ENCODE data around the gene KCNQ2. TPM values are rescaled to one million over a fixed set of nuclear protein-coding genes. Genes with fewer than 3 reads are reported as not detected.

Gene KCNQ2
- total RNA-seq, 1 donor from 2014 or later, result 11.5 TPM

- DNase-seq (ENCODE audit: low read depth) (no peak), FAIRE-seq (no peak)
- H3K36me3 ChIP-seq (ENCODE audit: insufficient read depth, low read length), result no peaks in the 10 kb centered on the region
- H3K4me1 ChIP-seq (ENCODE audit: insufficient read depth, low read length), result no peaks in the 10 kb centered on the region
- peaks cover 5% of the 10 kb centered on the region for H3K27me3 Mint-ChIP-seq (ENCODE audit: low read depth, unreplicated experiment)
- no peak overlapping the region for H3K27ac Mint-ChIP-seq (ENCODE audit: unreplicated experiment)
- peak overlapping the region; percentile 52 for H2AFZ ChIP-seq (ENCODE audit: low read depth, low read length)
- H3K9me3 Mint-ChIP-seq (ENCODE audit: unreplicated experiment), result peaks cover 2% of the 10 kb centered on the region
- no peaks in the 10 kb centered on the region for H3K36me3 Mint-ChIP-seq (ENCODE audit: low read depth, unreplicated experiment)
- H3K4me3 Mint-ChIP-seq (ENCODE audit: unreplicated experiment), result no peak overlapping the region
- TF ChIP-seq, protein P1, sequence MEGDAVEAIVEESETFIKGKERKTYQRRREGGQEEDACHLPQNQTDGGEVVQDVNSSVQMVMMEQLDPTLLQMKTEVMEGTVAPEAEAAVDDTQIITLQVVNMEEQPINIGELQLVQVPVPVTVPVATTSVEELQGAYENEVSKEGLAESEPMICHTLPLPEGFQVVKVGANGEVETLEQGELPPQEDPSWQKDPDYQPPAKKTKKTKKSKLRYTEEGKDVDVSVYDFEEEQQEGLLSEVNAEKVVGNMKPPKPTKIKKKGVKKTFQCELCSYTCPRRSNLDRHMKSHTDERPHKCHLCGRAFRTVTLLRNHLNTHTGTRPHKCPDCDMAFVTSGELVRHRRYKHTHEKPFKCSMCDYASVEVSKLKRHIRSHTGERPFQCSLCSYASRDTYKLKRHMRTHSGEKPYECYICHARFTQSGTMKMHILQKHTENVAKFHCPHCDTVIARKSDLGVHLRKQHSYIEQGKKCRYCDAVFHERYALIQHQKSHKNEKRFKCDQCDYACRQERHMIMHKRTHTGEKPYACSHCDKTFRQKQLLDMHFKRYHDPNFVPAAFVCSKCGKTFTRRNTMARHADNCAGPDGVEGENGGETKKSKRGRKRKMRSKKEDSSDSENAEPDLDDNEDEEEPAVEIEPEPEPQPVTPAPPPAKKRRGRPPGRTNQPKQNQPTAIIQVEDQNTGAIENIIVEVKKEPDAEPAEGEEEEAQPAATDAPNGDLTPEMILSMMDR (IDR thresholded peaks at IDR 0.05; ENCODE audit: insufficient read depth, low read depth, low read length), result no peak
- no peak for TF ChIP-seq EZH2 (IDR thresholded peaks at IDR 0.05; ENCODE audit: insufficient read depth, low read length)
- peak overlapping the region; percentile 71 for H3K4me2 ChIP-seq (ENCODE audit: low read length)
- H3K9ac ChIP-seq (ENCODE audit: low read length), result no peak overlapping the region
- no peaks in the 10 kb centered on the region for H3K4me1 Mint-ChIP-seq (ENCODE audit: low read depth, unreplicated experiment)
- H3K27me3 ChIP-seq (ENCODE audit: insufficient read depth, low read length), result peaks cover 2% of the 10 kb centered on the region
- H4K20me1 ChIP-seq (ENCODE audit: insufficient read depth, low read length), result no peaks in the 10 kb centered on the region
- no peak overlapping the region for H3K4me3 ChIP-seq (ENCODE audit: insufficient read depth, low read depth, low read length)
- H3K9me3 ChIP-seq (ENCODE audit: insufficient read depth, low read depth, low read length), result no peaks in the 10 kb centered on the region
- no peak overlapping the region for H3K27ac ChIP-seq (ENCODE audit: low read depth, low read length)
- H3K79me2 ChIP-seq (ENCODE audit: insufficient read depth, low read length), result no peaks in the 10 kb centered on the region
Measured at GRCh38 chr20:63496596-63497120, 24.2 kb upstream of the KCNQ2 start.

- Histone ChIP-seq H3K9me3 (ENCODE audit: insufficient read depth, low read depth, low read length) (no peaks in the 10 kb centered on the region), H3K36me3 (ENCODE audit: insufficient read depth, low read length) (no peaks in the 10 kb centered on the region), H2AFZ (ENCODE audit: low read depth, low read length) (peak overlapping the region; percentile 52), H4K20me1 (ENCODE audit: insufficient read depth, low read length) (no peaks in the 10 kb centered on the region), H3K4me3 (ENCODE audit: insufficient read depth, low read depth, low read length) (no peak overlapping the region), H3K9ac (ENCODE audit: low read length) (no peak overlapping the region), H3K4me2 (ENCODE audit: low read length) (peak overlapping the region; percentile 71), H3K27ac (ENCODE audit: low read depth, low read length) (no peak overlapping the region), H3K79me2 (ENCODE audit: insufficient read depth, low read length) (no peaks in the 10 kb centered on the region), H3K4me1 (ENCODE audit: insufficient read depth, low read length) (no peaks in the 10 kb centered on the region), H3K27me3 (ENCODE audit: insufficient read depth, low read length) (peaks cover 2% of the 10 kb centered on the region)
- TF ChIP-seq, protein P1 (IDR thresholded peaks at IDR 0.05; ENCODE audit: insufficient read depth, low read depth, low read length), result peak; percentile 59
- no peak for TF ChIP-seq EZH2 (IDR thresholded peaks at IDR 0.05; ENCODE audit: insufficient read depth, low read length)
- peak overlapping the region; percentile 45 for H3K4me3 Mint-ChIP-seq (ENCODE audit: unreplicated experiment)
- peaks cover 2% of the 10 kb centered on the region for H3K36me3 Mint-ChIP-seq (ENCODE audit: low read depth, unreplicated experiment)
- no peak overlapping the region for H3K27ac Mint-ChIP-seq (ENCODE audit: unreplicated experiment)
- H3K27me3 Mint-ChIP-seq (ENCODE audit: low read depth, unreplicated experiment), result peaks cover 6% of the 10 kb centered on the region
- no peak for FAIRE-seq
- no peaks in the 10 kb centered on the region for H3K4me1 Mint-ChIP-seq (ENCODE audit: low read depth, unreplicated experiment)
- H3K9me3 Mint-ChIP-seq (ENCODE audit: unreplicated experiment), result peaks cover 5% of the 10 kb centered on the region
- DNase-seq (ENCODE audit: low read depth), result no peak
Measured at GRCh38 chr20:63495741-63496595, 23.5 kb upstream of the KCNQ2 start.
